Testis (tissue), 5 donors: ENCODE measurements around the gene MRPL38. TPM values are rescaled to one million over a fixed set of nuclear protein-coding genes. Genes with fewer than 3 reads are reported as not detected.

Source experiments
- DNase-seq: peaks from one replicate; pipeline ENCODE4 v3.0.0-alpha.2; 2019
- H3K27ac ChIP-seq, 2 donors: fragments of 200-600 bp; sonication (generic); one replicate each; pipeline ENCODE4 v1.5.1; 2019
- H3K27me3 ChIP-seq: fragments of 200-600 bp; sonication (generic); one replicate; pipeline ENCODE4 v1.5.1; 2019
- H3K36me3 ChIP-seq: fragments of 200-600 bp; sonication (generic); one replicate; pipeline ENCODE4 v1.5.1; 2017; ENCODE audit warnings: low read depth; ENCODE audit errors: missing control alignments
- H3K4me1 ChIP-seq: fragments of 200-600 bp; sonication (generic); one replicate; pipeline ENCODE4 v1.5.1; 2019
- H3K4me3 ChIP-seq, 2 donors: fragments of 200-600 bp; sonication (generic); one replicate each; pipeline ENCODE4 v1.5.1; 2017 to 2019
- H3K9me3 ChIP-seq: fragments of 200-600 bp; sonication (generic); one replicate; pipeline ENCODE4 v1.5.1; 2017
- POLR2A ChIP-seq: fragments of 450-650 bp; IDR thresholded peaks from one replicate; pipeline ENCODE4 v1.6.1; 2017; ENCODE audit warnings: antibody characterized with exemption, mild to moderate bottlenecking, moderate library complexity
- WGBS, 2 donors: methylation state at CpG; one replicate each; pipeline ENCODE4 v1.1.5; 2018; 5-methylcytosine and 5-hydroxymethylcytosine counted together
- intact Hi-C: fragments of 100-400 bp; cut with DNase I; formaldehyde crosslinking; loops from one replicate; pipeline ENCODE4 v1.15.1; 2023; ENCODE audit warnings: low total_unique reads
- long read RNA-seq, 2 donors: transcript quantifications; one replicate each; lab custom pipeline, GENCODE V29; 2026
- polyA plus RNA-seq: library from polyadenylated mRNA; stranded (reverse); fragments of 350-450 nt; fragmentation: Illumina TruSeq; extraction: RNeasy Lipid Tissue Mini Kit (QIAGEN cat#74804); gene quantifications from one replicate; pipeline ENCODE4 v1.2.3, GENCODE V29; 2014; ENCODE audit warnings: low read depth, low replicate concordance; ENCODE audit not compliant: insufficient read depth
- total RNA-seq, 2 donors: library from RNA; depleted of rRNA; stranded (reverse); fragments of >200 nt; gene quantifications; one replicate each; pipeline ENCODE4 v1.2.3, GENCODE V29; 2016
- TF ChIP-seq, protein P1 (sequence below), 3 experiments: fragments of 450-650 bp in 2 of 3; fragments of 200-600 bp in 1 of 3; sonication (generic) in 1 of 3; IDR thresholded peaks; one replicate each; pipeline ENCODE4 v1.5.1; 2016 to 2019; ENCODE audit warnings: antibody characterized with exemption in 3 of 3, mild to moderate bottlenecking in 2 of 3, moderate library complexity in 1 of 3

The MRPL38 gene
- total RNA-seq, result 10 to 100 TPM; 88.2 to 88.7 TPM
- polyA plus RNA-seq, result 101 TPM
- long read RNA-seq, donor 1, transcript MRPL38-201 (9 exons, 1,888 nt), result major isoform, 29 of 35 reads
- long read RNA-seq, donor 1, partial matches to known transcripts, result 0 of 35 reads
- long read RNA-seq, donor 1, other reads (novel, unspliced or antisense), result 0 of 35 reads
- long read RNA-seq, donor 2, transcript MRPL38-201 (9 exons, 1,888 nt), result major isoform, 28 of 31 reads
- long read RNA-seq, donor 2, partial matches to known transcripts, result 0 of 31 reads
- long read RNA-seq, donor 2, other reads (novel, unspliced or antisense), result 0 of 31 reads

DNA sequence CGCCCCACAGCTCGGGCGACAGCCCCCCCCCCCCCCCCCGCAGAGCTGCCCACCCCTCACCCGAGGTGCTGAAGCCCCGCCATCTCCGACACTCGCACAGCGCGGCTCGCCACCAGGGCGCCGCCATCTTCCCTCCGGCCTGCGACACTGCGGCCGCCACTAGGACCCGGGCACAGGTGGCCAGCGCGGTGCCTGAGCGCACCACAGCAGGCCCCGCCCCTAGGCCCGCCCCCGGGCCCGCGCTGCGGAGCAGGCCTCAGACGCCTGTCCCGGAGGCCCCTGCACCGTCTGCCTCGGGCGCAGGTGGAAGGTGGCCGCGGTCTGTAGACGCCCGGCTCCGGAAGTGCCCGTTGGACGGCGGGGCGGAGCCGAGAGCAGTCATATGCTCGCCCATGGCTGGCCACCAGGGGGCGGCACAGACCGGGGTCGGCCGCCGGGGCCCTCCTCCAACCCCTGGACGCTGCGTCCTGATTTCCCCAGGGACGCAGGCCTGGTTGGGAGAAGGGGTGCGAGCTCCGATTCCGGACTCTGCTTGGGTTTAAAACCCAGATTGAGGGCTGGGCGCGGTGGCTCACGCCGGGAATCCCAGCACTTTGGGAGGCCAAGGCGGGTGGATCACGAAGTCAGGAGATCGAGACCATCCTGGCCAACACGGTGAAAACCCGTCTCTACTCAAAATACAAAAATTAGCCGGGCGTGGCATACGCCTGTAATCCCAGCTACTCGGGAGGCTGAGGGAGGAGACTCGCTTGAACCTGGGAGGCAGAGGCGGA is at the start of gene MRPL38:
Gene MRPL38 (minus strand): TSS at position 136 of the 773 bp plus-strand sequence. CDS start 9 bp downstream, at position 127.
- TF ChIP-seq POLR2A, result no peak
- TF ChIP-seq, protein P1, sequence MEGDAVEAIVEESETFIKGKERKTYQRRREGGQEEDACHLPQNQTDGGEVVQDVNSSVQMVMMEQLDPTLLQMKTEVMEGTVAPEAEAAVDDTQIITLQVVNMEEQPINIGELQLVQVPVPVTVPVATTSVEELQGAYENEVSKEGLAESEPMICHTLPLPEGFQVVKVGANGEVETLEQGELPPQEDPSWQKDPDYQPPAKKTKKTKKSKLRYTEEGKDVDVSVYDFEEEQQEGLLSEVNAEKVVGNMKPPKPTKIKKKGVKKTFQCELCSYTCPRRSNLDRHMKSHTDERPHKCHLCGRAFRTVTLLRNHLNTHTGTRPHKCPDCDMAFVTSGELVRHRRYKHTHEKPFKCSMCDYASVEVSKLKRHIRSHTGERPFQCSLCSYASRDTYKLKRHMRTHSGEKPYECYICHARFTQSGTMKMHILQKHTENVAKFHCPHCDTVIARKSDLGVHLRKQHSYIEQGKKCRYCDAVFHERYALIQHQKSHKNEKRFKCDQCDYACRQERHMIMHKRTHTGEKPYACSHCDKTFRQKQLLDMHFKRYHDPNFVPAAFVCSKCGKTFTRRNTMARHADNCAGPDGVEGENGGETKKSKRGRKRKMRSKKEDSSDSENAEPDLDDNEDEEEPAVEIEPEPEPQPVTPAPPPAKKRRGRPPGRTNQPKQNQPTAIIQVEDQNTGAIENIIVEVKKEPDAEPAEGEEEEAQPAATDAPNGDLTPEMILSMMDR (IDR thresholded peaks at IDR 0.05), result peak; percentile 99 to 100 (median 100)
- Histone ChIP-seq H3K4me3 (peak within 1 kb of the TSS; percentile 81 to 82), H3K27ac (peak within 1 kb of the TSS; percentile 75 to 82), H3K9me3 (no peaks in the 10 kb centered on the region), H3K4me1 (peaks cover 9% of the 10 kb centered on the region), H3K27me3 (no peaks in the 10 kb centered on the region), H3K36me3 (no peaks in the 10 kb centered on the region)
- DNase-seq, result peak; percentile 94
- intact Hi-C loops, result loop anchor here (2.0 kb wide), 1 partner anchor 102 kb away; no protein-coding TSS in a partner anchor
- WGBS, 2 donors, result 2 to 5% methylated on average over 7 to 46 of the region's 69 CpGs

DNA sequence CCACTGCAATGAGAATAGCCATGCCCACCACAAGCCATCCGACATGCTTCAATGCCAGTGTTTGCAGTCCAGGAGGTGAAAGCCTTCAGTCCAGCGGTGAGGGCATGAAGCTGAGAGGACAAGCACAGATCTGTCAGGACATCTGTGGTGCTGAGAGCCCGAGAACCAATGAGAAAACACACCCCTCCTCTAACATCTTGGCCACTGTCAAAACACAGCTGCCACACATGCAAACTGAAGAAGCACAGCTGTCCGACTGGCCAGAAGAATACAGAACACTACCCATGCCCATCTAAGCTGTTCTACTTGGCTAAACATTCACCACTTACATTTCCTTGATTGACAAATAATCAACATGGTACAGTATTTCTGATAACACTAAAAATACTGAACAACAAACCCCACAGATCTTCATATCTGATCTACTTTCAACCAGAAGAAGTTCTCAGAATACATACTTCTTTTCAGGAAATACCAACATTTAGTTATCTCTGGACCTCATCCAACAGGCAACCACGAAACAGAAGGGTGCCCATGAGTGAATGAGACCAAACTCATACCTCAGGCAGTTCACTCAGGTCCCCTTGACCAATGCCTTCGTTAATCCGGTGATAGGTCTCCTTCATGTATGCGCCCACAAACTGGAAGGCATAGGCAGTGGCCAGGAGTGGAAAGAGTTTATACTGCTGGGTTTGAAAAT is 46.3 kb upstream of the MRPL38 start:
- Histone ChIP-seq H3K4me3 (no peak overlapping the region), H3K9me3 (no peaks in the 10 kb centered on the region), H3K36me3 (no peaks in the 10 kb centered on the region), H3K4me1 (no peaks in the 10 kb centered on the region), H3K27ac (no peak overlapping the region), H3K27me3 (no peaks in the 10 kb centered on the region)
- 94 to 96% methylated on average over 8 of the region's 8 CpGs for WGBS, 2 donors
- DNase-seq, result no peak
- no peak for TF ChIP-seq POLR2A
- TF ChIP-seq, protein P1 (IDR thresholded peaks at IDR 0.05), result no peak
- intact Hi-C loops, result no loop called here

GRCh38 chr17:75950421-75950820 is 45.7 kb upstream of the MRPL38 start:
- WGBS, 2 donors, result 91 to 96% methylated on average over 6 of the region's 6 CpGs
- no peak for DNase-seq
- TF ChIP-seq POLR2A, result no peak
- TF ChIP-seq, protein P1 (IDR thresholded peaks at IDR 0.05), result no peak
- Histone ChIP-seq H3K27ac (no peak overlapping the region), H3K36me3 (no peaks in the 10 kb centered on the region), H3K4me1 (no peaks in the 10 kb centered on the region), H3K9me3 (no peaks in the 10 kb centered on the region), H3K4me3 (no peak overlapping the region), H3K27me3 (no peaks in the 10 kb centered on the region)
- intact Hi-C loops, result no loop called here

GRCh38 chr17:75945211-75945610 is 40.5 kb upstream of the MRPL38 start:
- H3K4me3 ChIP-seq, result no peak overlapping the region
- WGBS, 2 donors, result 61 to 76% methylated on average over 2 of the region's 2 CpGs
- intact Hi-C loops, result no loop called here

More at GRCh38 chr17:75945211-75945610, 40.5 kb upstream of the MRPL38 start:
- H3K4me1 ChIP-seq, result peaks cover 5% of the 10 kb centered on the region
- H3K9me3 ChIP-seq, result no peaks in the 10 kb centered on the region
- TF ChIP-seq, protein P1 (IDR thresholded peaks at IDR 0.05), result no peak
- TF ChIP-seq POLR2A, result no peak
- no peak overlapping the region for H3K27ac ChIP-seq
- H3K27me3 ChIP-seq, result no peaks in the 10 kb centered on the region
- no peaks in the 10 kb centered on the region for H3K36me3 ChIP-seq
- DNase-seq, result no peak
